Brain microvascular endothelial cell (primary cell): Measurements from ENCODE around the gene SWSAP1.

Experiments
- DNase-seq: peaks from one replicate; pipeline ENCODE4 v3.0.0-alpha.2; 2020
- H3K27ac ChIP-seq: fragments of 250-450 bp; sonication (Bioruptor Pico); 2 replicates; pipeline ENCODE4 v1.5.1; 2020; ENCODE audit warnings: mild to moderate bottlenecking, moderate library complexity
- H3K27me3 ChIP-seq: fragments of 250-450 bp; sonication (Bioruptor Pico); replicated peaks from 2 replicates; pipeline ENCODE4 v1.5.1; 2020; ENCODE audit warnings: mild to moderate bottlenecking
- H3K36me3 ChIP-seq: fragments of 250-450 bp; sonication (Bioruptor Pico); replicated peaks from 2 replicates; pipeline ENCODE4 v1.5.1; 2020; ENCODE audit warnings: mild to moderate bottlenecking
- H3K4me3 ChIP-seq: 2 replicates; pipeline ENCODE4 v1.5.1; 2011; ENCODE audit warnings: low read depth, mild to moderate bottlenecking, control low read depth, low read length, moderate library complexity
- CTCF ChIP-seq: IDR thresholded peaks from 2 replicates; pipeline ENCODE4 v1.5.1; 2011; ENCODE audit warnings: low read depth, mild to moderate bottlenecking, moderate library complexity, low read length, control low read depth, inconsistent platforms; ENCODE audit errors: missing control alignments
- in situ Hi-C: cut with HindIII; loops from 2 replicates; pipeline ENCODE4 v1.10.0; 2017; ENCODE audit warnings: low sequenced_read_pairs, low pct_ligation_motif_present

Gene SWSAP1, protein sequence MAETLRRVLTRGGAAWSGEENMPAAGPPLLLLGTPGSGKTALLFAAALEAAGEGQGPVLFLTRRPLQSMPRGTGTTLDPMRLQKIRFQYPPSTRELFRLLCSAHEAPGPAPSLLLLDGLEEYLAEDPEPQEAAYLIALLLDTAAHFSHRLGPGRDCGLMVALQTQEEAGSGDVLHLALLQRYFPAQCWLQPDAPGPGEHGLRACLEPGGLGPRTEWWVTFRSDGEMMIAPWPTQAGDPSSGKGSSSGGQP

GRCh38 chr19:11374433-11375142 lies at the start of gene SWSAP1:
Gene SWSAP1 (plus strand): TSS chr19:11374666. CDS start chr19:11374681, 15 bp downstream.
- H3K36me3 ChIP-seq: no peaks in the 10 kb centered on the region
- peak within 1 kb of the TSS; percentile 78 for H3K27ac ChIP-seq
- no peak for TF ChIP-seq CTCF
- peak within 1 kb of the TSS; percentile 77 for H3K4me3 ChIP-seq
- H3K27me3 ChIP-seq: no peaks in the 10 kb centered on the region
- DNase-seq: peak; percentile 99
- in situ Hi-C loops: no loop called here

GRCh38 chr19:11324748-11325389 lies 49.6 kb upstream of the SWSAP1 start:
- in situ Hi-C loops: no loop called here
- no peak for TF ChIP-seq CTCF
- Histone ChIP-seq H3K36me3 (no peaks in the 10 kb centered on the region), H3K27ac (no peak overlapping the region), H3K27me3 (no peaks in the 10 kb centered on the region), H3K4me3 (no peak overlapping the region)
- no peak for DNase-seq

DNA sequence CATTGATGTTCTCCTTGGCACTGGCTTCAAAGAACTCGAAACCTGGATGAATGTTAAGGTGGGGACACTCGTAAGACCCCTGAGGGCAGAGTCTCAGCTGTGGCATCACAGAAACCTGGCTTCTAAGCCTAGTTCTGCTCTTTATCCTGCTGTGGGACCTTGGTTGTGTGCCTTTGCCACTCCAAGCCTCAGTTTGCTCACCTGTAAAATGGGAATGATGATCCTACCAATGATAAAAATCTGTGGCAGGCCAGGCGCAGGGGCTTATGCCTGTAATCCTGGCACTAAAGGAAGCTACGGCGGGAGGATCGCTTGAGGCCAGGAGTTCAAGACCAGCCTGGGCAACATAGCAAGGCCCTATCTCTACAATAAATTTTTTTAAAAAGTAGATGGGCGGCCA lies 48.9 kb upstream of the SWSAP1 start:
- no peak for DNase-seq
- H3K36me3 ChIP-seq: no peaks in the 10 kb centered on the region
- H3K27ac ChIP-seq: no peak overlapping the region
- in situ Hi-C loops: no loop called here
- no peak for TF ChIP-seq CTCF
- no peak overlapping the region for H3K4me3 ChIP-seq
- H3K27me3 ChIP-seq: no peaks in the 10 kb centered on the region

GRCh38 chr19:11330127-11330526 lies 44.3 kb upstream of the SWSAP1 start:
- TF ChIP-seq CTCF: no peak
- Histone ChIP-seq H3K27me3 (no peaks in the 10 kb centered on the region), H3K36me3 (no peaks in the 10 kb centered on the region), H3K4me3 (no peak overlapping the region), H3K27ac (no peak overlapping the region)
- in situ Hi-C loops: no loop called here
- DNase-seq: no peak

GRCh38 chr19:11331502-11331901 lies 43.0 kb upstream of the SWSAP1 start:
- Histone ChIP-seq H3K27me3 (no peaks in the 10 kb centered on the region), H3K4me3 (no peak overlapping the region), H3K36me3 (no peaks in the 10 kb centered on the region), H3K27ac (no peak overlapping the region)
- no peak for DNase-seq
- no peak for TF ChIP-seq CTCF
- in situ Hi-C loops: no loop called here
